GM21786 (cell line): ENCODE data around the gene CXCL16.
"Not testable (repeated sequence)": the region's sequence is repeated elsewhere in the genome, so short reads cannot be mapped to it uniquely, and the experiment has no call there.

Experiments used
- ATAC-seq: cut with Tn5 transposase; IDR thresholded peaks from one replicate; pipeline ENCODE4 v1.9.1; 2021; ENCODE audit not compliant: unreplicated experiment

CXCL16 gene

GRCh38 chr17:4699401-4700056, 40.2 kb downstream of the CXCL16 start:
- ATAC-seq, result not testable (repeated sequence)

DNA sequence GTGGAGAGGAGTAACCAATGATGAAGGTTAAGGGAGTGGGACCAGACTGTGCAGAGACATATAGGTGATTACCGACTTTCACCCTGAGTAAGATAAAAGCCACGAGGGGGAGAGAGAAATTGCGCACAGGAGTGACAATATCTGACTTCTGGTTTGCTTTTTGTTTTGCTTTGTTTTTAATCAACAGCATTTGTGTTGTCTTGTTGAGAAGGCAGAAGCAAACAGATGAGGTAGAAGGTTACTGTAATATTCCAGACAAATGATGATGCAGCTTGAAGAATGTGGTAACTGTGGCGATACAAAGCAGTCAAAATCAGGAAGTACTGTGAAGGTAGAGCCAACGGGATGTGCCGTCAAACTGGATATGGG, 43.3 kb downstream of the CXCL16 start:
- no peak for ATAC-seq

GRCh38 chr17:4693416-4693815, 46.3 kb downstream of the CXCL16 start:
- ATAC-seq, result no peak

GRCh38 chr17:4691686-4692085, 48.0 kb downstream of the CXCL16 start:
- ATAC-seq, result no peak

- ATAC-seq, result no peak
These were observed 49.0 kb downstream of the CXCL16 start for GRCh38 chr17:4690745-4691144.

DNA sequence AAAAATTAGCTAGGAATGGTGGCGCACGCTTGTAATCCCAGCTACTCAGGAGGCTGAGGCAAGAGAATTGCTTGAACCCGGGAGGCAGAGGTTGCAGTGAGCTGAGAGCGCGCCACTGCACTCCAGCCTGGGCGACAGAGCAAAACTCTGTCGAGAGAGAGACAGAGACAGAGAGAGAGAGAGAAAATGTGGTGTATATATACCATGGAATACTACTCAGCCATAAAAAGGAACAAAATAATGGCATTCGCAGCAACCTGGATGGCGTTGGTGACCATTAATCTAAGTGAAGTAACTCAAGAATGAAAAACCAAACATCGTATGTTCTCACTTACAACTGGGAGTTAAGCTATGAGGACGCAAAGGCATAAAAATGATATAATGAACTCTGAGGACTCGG, 49.9 kb downstream of the CXCL16 start:
- ATAC-seq, result not testable (repeated sequence)

DNA sequence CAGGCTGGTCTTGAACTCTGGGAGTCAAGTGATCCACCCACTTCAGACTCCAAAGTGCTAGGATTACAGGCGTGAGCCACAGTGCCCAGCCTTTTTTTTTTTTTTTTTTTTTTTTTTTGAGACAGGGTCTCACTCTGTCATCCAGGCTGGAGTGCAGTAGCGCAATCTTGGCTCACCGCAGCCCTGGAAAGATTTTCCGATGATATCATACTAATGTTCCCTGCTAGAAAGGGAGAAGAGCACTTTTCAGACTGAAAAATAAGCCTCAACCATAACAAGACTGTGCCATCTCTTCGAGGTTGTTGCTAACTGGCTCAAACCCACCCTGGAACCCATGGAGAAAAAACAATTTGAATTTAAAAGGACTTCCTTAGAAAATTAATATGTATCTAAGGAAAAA, 56.0 kb downstream of the CXCL16 start:
- ATAC-seq, result not testable (repeated sequence)
